H1 (cell line): ENCODE results near the gene EIF4A2. TPM values are rescaled to one million over a fixed set of nuclear protein-coding genes. Genes with fewer than 3 reads are reported as not detected.

ENCODE experiments used
- CHD2 ChIP-seq: IDR thresholded peaks from 2 replicates; pipeline ENCODE4 v1.6.1; 2012; ENCODE audit warnings: low read length, improper control_type of control experiment
- EZH2 ChIP-seq: fragments of 200-600 bp; sonication (generic); IDR thresholded peaks from 2 replicates; pipeline ENCODE4 v1.7.1; 2012; ENCODE audit warnings: low read depth, mild to moderate bottlenecking, moderate library complexity, low read length, inconsistent platforms; ENCODE audit not compliant: severe bottlenecking
- HDAC2 ChIP-seq, 2 experiments: fragments of 300-600 bp in 1 of 2; sonication (generic) in 1 of 2; IDR thresholded peaks; 2 replicates each; pipeline ENCODE4 v1.6.1; 2011 to 2012; ENCODE audit warnings: low read depth in 2 of 2, low read length in 2 of 2, mild to moderate bottlenecking in 2 of 2, moderate library complexity in 2 of 2, borderline replicate concordance in 1 of 2, inconsistent platforms in 1 of 2
- POU5F1 ChIP-seq: IDR thresholded peaks from 2 replicates; pipeline ENCODE4 v1.6.1; 2011; ENCODE audit warnings: low read depth, mild to moderate bottlenecking, low read length, moderate library complexity
- RAD21 ChIP-seq, 2 experiments: IDR thresholded peaks in 1 of 2; conservative IDR thresholded peaks in 1 of 2; 2 replicates each; pipeline ENCODE4 v1.6.1; 2011; ENCODE audit warnings: low read depth in 2 of 2, low read length in 2 of 2, improper control_type of control experiment in 1 of 2, inconsistent platforms in 1 of 2, mild to moderate bottlenecking in 1 of 2, moderate library complexity in 1 of 2
- SP1 ChIP-seq: IDR thresholded peaks from 2 replicates; pipeline ENCODE4 v1.6.1; 2011; ENCODE audit warnings: low read depth, low read length
- SUZ12 ChIP-seq: fragments of 200-600 bp; sonication (generic); IDR thresholded peaks from 2 replicates; pipeline ENCODE4 v1.6.1; 2012; ENCODE audit warnings: mild to moderate bottlenecking, inconsistent platforms, low read length, moderate library complexity, mixed read lengths
- TCF12 ChIP-seq: IDR thresholded peaks from 2 replicates; pipeline ENCODE4 v1.6.1; 2011; ENCODE audit warnings: low read depth, mild to moderate bottlenecking, low read length
- polyA plus RNA-seq, 7 experiments: library from polyadenylated mRNA; depleted of rRNA in 3 of 7; stranded (reverse) in 5 of 7; unstranded in 2 of 7; fragments of >200 nt in 5 of 7; fragments of 200-250 nt in 2 of 7; gene quantifications; 1 replicate in 5 of 7; 2 replicates in 1 of 7; 4 replicates in 1 of 7; pipeline versions ENCODE4 v1.2.1 to v1.2.3, GENCODE V29; 2011 to 2013; ENCODE audit warnings: missing spikeins in 2 of 7, mixed read lengths in 2 of 7
- total RNA-seq: library from RNA; stranded (reverse); fragmentation: NEBNext Ultra II Directional; extraction: Animal tissue kit (Norgen Biotek cat#: 25700); gene quantifications from 2 replicates; pipeline ENCODE4 v1.2.1, GENCODE V29; 2021
- TF ChIP-seq, protein P1 (sequence below): fragments of 300-600 bp; sonication (generic); IDR thresholded peaks from 2 replicates; pipeline ENCODE4 v1.7.1; 2012; ENCODE audit warnings: low read length, moderate library complexity, mild to moderate bottlenecking, inconsistent platforms; ENCODE audit not compliant: insufficient replicate concordance
- TF ChIP-seq, protein P2 (sequence below): IDR thresholded peaks from 2 replicates; pipeline ENCODE4 v1.6.1; 2011; ENCODE audit warnings: low read depth, mild to moderate bottlenecking, low read length; ENCODE audit not compliant: insufficient read depth

Gene EIF4A2
- total and polyA plus RNA-seq, 2 of the 8 experiments (the other 6 are each of a cell fraction or from before 2014, with no cell fraction given) = 527 to 604 TPM

DNA sequence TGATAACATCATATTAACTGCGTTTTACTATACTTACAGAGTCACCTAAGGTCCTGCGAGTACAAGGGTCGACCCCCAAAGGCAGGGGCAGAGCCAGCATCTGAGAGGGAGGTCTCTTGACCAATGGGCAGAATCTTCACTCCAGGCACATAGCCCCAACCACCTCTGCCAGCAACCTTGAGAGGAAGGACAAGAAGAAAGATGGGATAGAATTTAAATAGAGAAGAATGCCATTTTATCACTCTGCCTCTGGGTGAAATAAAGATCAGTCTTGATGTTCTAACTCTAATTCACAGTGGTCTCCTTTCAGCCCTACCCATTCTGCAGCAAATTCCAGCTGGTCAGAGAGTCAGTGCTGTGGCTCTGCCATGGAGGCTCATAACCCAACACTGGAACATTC is 39.7 kb upstream of the EIF4A2 start (continued):
- TF ChIP-seq, protein P1, sequence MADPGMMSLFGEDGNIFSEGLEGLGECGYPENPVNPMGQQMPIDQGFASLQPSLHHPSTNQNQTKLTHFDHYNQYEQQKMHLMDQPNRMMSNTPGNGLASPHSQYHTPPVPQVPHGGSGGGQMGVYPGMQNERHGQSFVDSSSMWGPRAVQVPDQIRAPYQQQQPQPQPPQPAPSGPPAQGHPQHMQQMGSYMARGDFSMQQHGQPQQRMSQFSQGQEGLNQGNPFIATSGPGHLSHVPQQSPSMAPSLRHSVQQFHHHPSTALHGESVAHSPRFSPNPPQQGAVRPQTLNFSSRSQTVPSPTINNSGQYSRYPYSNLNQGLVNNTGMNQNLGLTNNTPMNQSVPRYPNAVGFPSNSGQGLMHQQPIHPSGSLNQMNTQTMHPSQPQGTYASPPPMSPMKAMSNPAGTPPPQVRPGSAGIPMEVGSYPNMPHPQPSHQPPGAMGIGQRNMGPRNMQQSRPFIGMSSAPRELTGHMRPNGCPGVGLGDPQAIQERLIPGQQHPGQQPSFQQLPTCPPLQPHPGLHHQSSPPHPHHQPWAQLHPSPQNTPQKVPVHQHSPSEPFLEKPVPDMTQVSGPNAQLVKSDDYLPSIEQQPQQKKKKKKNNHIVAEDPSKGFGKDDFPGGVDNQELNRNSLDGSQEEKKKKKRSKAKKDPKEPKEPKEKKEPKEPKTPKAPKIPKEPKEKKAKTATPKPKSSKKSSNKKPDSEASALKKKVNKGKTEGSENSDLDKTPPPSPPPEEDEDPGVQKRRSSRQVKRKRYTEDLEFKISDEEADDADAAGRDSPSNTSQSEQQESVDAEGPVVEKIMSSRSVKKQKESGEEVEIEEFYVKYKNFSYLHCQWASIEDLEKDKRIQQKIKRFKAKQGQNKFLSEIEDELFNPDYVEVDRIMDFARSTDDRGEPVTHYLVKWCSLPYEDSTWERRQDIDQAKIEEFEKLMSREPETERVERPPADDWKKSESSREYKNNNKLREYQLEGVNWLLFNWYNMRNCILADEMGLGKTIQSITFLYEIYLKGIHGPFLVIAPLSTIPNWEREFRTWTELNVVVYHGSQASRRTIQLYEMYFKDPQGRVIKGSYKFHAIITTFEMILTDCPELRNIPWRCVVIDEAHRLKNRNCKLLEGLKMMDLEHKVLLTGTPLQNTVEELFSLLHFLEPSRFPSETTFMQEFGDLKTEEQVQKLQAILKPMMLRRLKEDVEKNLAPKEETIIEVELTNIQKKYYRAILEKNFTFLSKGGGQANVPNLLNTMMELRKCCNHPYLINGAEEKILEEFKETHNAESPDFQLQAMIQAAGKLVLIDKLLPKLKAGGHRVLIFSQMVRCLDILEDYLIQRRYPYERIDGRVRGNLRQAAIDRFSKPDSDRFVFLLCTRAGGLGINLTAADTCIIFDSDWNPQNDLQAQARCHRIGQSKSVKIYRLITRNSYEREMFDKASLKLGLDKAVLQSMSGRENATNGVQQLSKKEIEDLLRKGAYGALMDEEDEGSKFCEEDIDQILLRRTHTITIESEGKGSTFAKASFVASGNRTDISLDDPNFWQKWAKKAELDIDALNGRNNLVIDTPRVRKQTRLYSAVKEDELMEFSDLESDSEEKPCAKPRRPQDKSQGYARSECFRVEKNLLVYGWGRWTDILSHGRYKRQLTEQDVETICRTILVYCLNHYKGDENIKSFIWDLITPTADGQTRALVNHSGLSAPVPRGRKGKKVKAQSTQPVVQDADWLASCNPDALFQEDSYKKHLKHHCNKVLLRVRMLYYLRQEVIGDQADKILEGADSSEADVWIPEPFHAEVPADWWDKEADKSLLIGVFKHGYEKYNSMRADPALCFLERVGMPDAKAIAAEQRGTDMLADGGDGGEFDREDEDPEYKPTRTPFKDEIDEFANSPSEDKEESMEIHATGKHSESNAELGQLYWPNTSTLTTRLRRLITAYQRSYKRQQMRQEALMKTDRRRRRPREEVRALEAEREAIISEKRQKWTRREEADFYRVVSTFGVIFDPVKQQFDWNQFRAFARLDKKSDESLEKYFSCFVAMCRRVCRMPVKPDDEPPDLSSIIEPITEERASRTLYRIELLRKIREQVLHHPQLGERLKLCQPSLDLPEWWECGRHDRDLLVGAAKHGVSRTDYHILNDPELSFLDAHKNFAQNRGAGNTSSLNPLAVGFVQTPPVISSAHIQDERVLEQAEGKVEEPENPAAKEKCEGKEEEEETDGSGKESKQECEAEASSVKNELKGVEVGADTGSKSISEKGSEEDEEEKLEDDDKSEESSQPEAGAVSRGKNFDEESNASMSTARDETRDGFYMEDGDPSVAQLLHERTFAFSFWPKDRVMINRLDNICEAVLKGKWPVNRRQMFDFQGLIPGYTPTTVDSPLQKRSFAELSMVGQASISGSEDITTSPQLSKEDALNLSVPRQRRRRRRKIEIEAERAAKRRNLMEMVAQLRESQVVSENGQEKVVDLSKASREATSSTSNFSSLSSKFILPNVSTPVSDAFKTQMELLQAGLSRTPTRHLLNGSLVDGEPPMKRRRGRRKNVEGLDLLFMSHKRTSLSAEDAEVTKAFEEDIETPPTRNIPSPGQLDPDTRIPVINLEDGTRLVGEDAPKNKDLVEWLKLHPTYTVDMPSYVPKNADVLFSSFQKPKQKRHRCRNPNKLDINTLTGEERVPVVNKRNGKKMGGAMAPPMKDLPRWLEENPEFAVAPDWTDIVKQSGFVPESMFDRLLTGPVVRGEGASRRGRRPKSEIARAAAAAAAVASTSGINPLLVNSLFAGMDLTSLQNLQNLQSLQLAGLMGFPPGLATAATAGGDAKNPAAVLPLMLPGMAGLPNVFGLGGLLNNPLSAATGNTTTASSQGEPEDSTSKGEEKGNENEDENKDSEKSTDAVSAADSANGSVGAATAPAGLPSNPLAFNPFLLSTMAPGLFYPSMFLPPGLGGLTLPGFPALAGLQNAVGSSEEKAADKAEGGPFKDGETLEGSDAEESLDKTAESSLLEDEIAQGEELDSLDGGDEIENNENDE = no peak
- TF ChIP-seq TCF12 (no peak), EZH2 (no peak), SP1 (no peak), HDAC2 (IDR thresholded peaks at IDR 0.05; ENCODE audit: borderline replicate concordance in 1 of 2, low read depth in 2 of 2, low read length in 2 of 2) (no peak), SUZ12 (no peak), RAD21 (IDR thresholded peaks at IDR 0.05 in 1 of 2, conservative IDR thresholded peaks at IDR 0.05 in 1 of 2; ENCODE audit: low read depth in 2 of 2, low read length in 2 of 2) (no peak), POU5F1 (no peak), CHD2 (no peak)
- TF ChIP-seq, protein P2, sequence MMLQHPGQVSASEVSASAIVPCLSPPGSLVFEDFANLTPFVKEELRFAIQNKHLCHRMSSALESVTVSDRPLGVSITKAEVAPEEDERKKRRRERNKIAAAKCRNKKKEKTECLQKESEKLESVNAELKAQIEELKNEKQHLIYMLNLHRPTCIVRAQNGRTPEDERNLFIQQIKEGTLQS = no peak
- TF ChIP-seq, all 59 proteins: peak for 0
